ENCODE results near the gene BCL6.
"Not testable (repeated sequence)": the region's sequence is repeated elsewhere in the genome, so short reads cannot be mapped to it uniquely, and the experiment has no call there.

Gene BCL6

GRCh38 chr3:187709155-187709554 lies 36.1 kb downstream of the BCL6 start:
- FAIRE-seq, result no peak

- no peak for FAIRE-seq
Measured at GRCh38 chr3:187708696-187709095, 36.6 kb downstream of the BCL6 start.

- no peak for FAIRE-seq
Measured at GRCh38 chr3:187706971-187707370, 38.3 kb downstream of the BCL6 start.

- no peak for FAIRE-seq
Measured at GRCh38 chr3:187705164-187705563, 40.1 kb downstream of the BCL6 start.

GRCh38 chr3:187702507-187703033 lies 42.7 kb downstream of the BCL6 start, which contains the start of gene RTP2:
Gene RTP2 (minus strand): TSS chr3:187702557. CDS start chr3:187702128, 429 bp downstream.
- FAIRE-seq, result no peak

GRCh38 chr3:187700249-187700648 lies 45.0 kb downstream of the BCL6 start:
- FAIRE-seq, result no peak

- no peak for FAIRE-seq
Measured at GRCh38 chr3:187698499-187699399, 46.5 kb downstream of the BCL6 start.

- FAIRE-seq, result no peak
Measured at GRCh38 chr3:187696021-187696420, 49.2 kb downstream of the BCL6 start.

- no peak for FAIRE-seq
Measured at GRCh38 chr3:187695449-187695848, 49.8 kb downstream of the BCL6 start.

GRCh38 chr3:187694801-187695200 lies 50.5 kb downstream of the BCL6 start:
- FAIRE-seq, result no peak

- no peak for FAIRE-seq
Measured at GRCh38 chr3:187693431-187693830, 51.8 kb downstream of the BCL6 start.

GRCh38 chr3:187689984-187690383 lies 55.3 kb downstream of the BCL6 start:
- no peak for FAIRE-seq

GRCh38 chr3:187686621-187687273 lies 58.5 kb downstream of the BCL6 start:
- FAIRE-seq, result no peak

GRCh38 chr3:187685948-187686347 lies 59.3 kb downstream of the BCL6 start:
- no peak for FAIRE-seq

- FAIRE-seq, result no peak
Measured at GRCh38 chr3:187684880-187685279, 60.4 kb downstream of the BCL6 start.

GRCh38 chr3:187684444-187684843 lies 60.8 kb downstream of the BCL6 start:
- FAIRE-seq, result no peak

GRCh38 chr3:187681756-187682155 lies 63.5 kb downstream of the BCL6 start:
- FAIRE-seq, result not testable (repeated sequence)

- no peak for FAIRE-seq
Measured at GRCh38 chr3:187679638-187680396, 65.5 kb downstream of the BCL6 start.

- no peak for FAIRE-seq
Measured at GRCh38 chr3:187678726-187679268, 66.5 kb downstream of the BCL6 start.

GRCh38 chr3:187677604-187678003 lies 67.7 kb downstream of the BCL6 start:
- no peak for FAIRE-seq

GRCh38 chr3:187673012-187673411 lies 72.3 kb downstream of the BCL6 start:
- FAIRE-seq, result no peak
